Neural progenitor cell (in vitro differentiated cells): Measurements from ENCODE around the gene ACAD10. TPM values are rescaled to one million over a fixed set of nuclear protein-coding genes. Genes with fewer than 3 reads are reported as not detected.
A peak's percentile ranks its signal among the peaks of the same experiment; 100 is the strongest.

Source experiments
- DNase-seq: peaks from one replicate; pipeline ENCODE4 v3.0.0-alpha.2; 2016; ENCODE audit warnings: low spot score
- H2AFZ ChIP-seq: fragments of 200-600 bp; sonication (generic); replicated peaks from 2 replicates; pipeline ENCODE4 v1.6.1; 2016; ENCODE audit warnings: antibody characterized with exemption
- H3F3A ChIP-seq: fragments of 200-600 bp; sonication (generic); 2 replicates; pipeline ENCODE4 v1.6.1; 2016; ENCODE audit warnings: antibody characterized with exemption, low read depth
- H3K27ac ChIP-seq: fragments of 200-600 bp; sonication (generic); 2 replicates; pipeline ENCODE4 v1.5.1; 2016; ENCODE audit warnings: mild to moderate bottlenecking
- H3K27me3 ChIP-seq: fragments of 200-600 bp; sonication (generic); 2 replicates; pipeline ENCODE4 v1.6.1; 2016; ENCODE audit warnings: mild to moderate bottlenecking, moderate library complexity
- H3K36me3 ChIP-seq: fragments of 200-600 bp; sonication (generic); 2 replicates; pipeline ENCODE4 v1.5.1; 2016
- H3K4me1 ChIP-seq: fragments of 200-600 bp; sonication (generic); 2 replicates; pipeline ENCODE4 v1.6.1; 2016; ENCODE audit warnings: mixed run types
- H3K4me2 ChIP-seq: fragments of 200-600 bp; sonication (generic); 2 replicates; pipeline ENCODE4 v1.6.1; 2016
- H3K4me3 ChIP-seq: fragments of 200-600 bp; sonication (generic); 2 replicates; pipeline ENCODE4 v1.5.1; 2016
- H3K79me2 ChIP-seq: fragments of 200-600 bp; sonication (generic); 2 replicates; pipeline ENCODE4 v1.6.1; 2016; ENCODE audit warnings: low read depth
- H3K9ac ChIP-seq: fragments of 200-600 bp; sonication (generic); 2 replicates; pipeline ENCODE4 v1.6.1; 2016
- H3K9me3 ChIP-seq: fragments of 200-600 bp; sonication (generic); 2 replicates; pipeline ENCODE4 v1.5.1; 2016; ENCODE audit warnings: low read depth
- H4K20me1 ChIP-seq: fragments of 200-600 bp; sonication (generic); 2 replicates; pipeline ENCODE4 v1.6.1; 2016; ENCODE audit warnings: low read depth
- H3K27ac Mint-ChIP-seq: 3 replicates; pipeline ENCODE4 v1.8.0; 2021; ENCODE audit warnings: mixed read lengths
- H3K27me3 Mint-ChIP-seq: 2 replicates; pipeline ENCODE4 v1.8.0; 2022; ENCODE audit warnings: low read depth, mild to moderate bottlenecking, inconsistent platforms, moderate library complexity, mixed read lengths; ENCODE audit not compliant: insufficient read depth
- H3K36me3 Mint-ChIP-seq: 3 replicates; pipeline ENCODE4 v1.8.0; 2021; ENCODE audit warnings: mixed read lengths
- H3K4me1 Mint-ChIP-seq: 3 replicates; pipeline ENCODE4 v1.8.0; 2021; ENCODE audit warnings: mixed read lengths
- H3K4me3 Mint-ChIP-seq: 3 replicates; pipeline ENCODE4 v1.8.0; 2021; ENCODE audit warnings: mild to moderate bottlenecking, moderate library complexity, mixed read lengths
- H3K9me3 Mint-ChIP-seq: 3 replicates; pipeline ENCODE4 v1.8.0; 2020; ENCODE audit warnings: mixed read lengths
- EZH2 ChIP-seq: fragments of 200-600 bp; sonication (generic); IDR thresholded peaks from 2 replicates; pipeline ENCODE4 v1.6.1; 2017; ENCODE audit warnings: antibody characterized with exemption, mild to moderate bottlenecking, moderate library complexity
- EZH2phosphoT487 ChIP-seq: fragments of 200-600 bp; sonication (generic); IDR thresholded peaks from 2 replicates; pipeline ENCODE4 v1.6.1; 2017; ENCODE audit warnings: antibody characterized with exemption
- total RNA-seq: library from RNA; depleted of rRNA; stranded (reverse); fragments of >200 nt; gene quantifications from 2 replicates; pipeline ENCODE4 v1.2.3, GENCODE V29; 2015; ENCODE audit warnings: low replicate concordance
- TF ChIP-seq, protein P1 (sequence below): fragments of 200-600 bp; sonication (generic); IDR thresholded peaks from 2 replicates; pipeline ENCODE4 v1.5.1; 2017; ENCODE audit warnings: antibody characterized with exemption, mild to moderate bottlenecking

Gene ACAD10
- total RNA-seq, 1 donor from 2014 or later = 13.8 TPM

DNA sequence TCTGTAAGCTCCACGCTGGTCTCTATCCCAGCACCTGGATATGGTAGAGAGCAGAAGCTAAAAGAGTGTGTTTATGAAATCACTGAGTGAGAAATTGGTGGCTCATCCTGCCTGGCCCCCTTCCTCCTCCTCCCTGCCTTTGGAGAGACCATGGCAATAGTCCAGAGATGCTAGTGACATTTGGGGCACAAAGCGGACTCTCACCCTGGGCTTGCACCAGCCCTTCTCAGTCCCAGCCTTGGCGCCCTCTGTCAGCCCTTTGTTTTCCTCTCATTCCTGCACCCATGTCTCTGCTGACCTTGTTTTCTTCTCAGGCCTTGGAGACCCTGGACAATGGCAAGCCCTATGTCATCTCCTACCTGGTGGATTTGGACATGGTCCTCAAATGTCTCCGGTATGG is 99.1 kb downstream of the ACAD10 start:
- Histone ChIP-seq H3F3A (no peaks in the 10 kb centered on the region), H3K4me2 (no peak overlapping the region), H3K9ac (no peak overlapping the region), H3K4me1 (no peaks in the 10 kb centered on the region), H3K27me3 (no peaks in the 10 kb centered on the region), H3K9me3 (no peaks in the 10 kb centered on the region), H3K27ac (no peak overlapping the region), H3K4me3 (no peak overlapping the region), H3K36me3 (peaks cover 8% of the 10 kb centered on the region), H4K20me1 (no peaks in the 10 kb centered on the region), H3K79me2 (no peaks in the 10 kb centered on the region), H2AFZ (no peak overlapping the region)
- Mint-ChIP-seq H3K36me3 (peaks cover 37% of the 10 kb centered on the region), H3K9me3 (no peaks in the 10 kb centered on the region), H3K27ac (no peak overlapping the region), H3K27me3 (no peaks in the 10 kb centered on the region), H3K4me3 (no peak overlapping the region), H3K4me1 (no peaks in the 10 kb centered on the region)
- no peak for DNase-seq
- TF ChIP-seq EZH2 (no peak), EZH2phosphoT487 (no peak)
- TF ChIP-seq, protein P1, sequence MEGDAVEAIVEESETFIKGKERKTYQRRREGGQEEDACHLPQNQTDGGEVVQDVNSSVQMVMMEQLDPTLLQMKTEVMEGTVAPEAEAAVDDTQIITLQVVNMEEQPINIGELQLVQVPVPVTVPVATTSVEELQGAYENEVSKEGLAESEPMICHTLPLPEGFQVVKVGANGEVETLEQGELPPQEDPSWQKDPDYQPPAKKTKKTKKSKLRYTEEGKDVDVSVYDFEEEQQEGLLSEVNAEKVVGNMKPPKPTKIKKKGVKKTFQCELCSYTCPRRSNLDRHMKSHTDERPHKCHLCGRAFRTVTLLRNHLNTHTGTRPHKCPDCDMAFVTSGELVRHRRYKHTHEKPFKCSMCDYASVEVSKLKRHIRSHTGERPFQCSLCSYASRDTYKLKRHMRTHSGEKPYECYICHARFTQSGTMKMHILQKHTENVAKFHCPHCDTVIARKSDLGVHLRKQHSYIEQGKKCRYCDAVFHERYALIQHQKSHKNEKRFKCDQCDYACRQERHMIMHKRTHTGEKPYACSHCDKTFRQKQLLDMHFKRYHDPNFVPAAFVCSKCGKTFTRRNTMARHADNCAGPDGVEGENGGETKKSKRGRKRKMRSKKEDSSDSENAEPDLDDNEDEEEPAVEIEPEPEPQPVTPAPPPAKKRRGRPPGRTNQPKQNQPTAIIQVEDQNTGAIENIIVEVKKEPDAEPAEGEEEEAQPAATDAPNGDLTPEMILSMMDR = no peak

DNA sequence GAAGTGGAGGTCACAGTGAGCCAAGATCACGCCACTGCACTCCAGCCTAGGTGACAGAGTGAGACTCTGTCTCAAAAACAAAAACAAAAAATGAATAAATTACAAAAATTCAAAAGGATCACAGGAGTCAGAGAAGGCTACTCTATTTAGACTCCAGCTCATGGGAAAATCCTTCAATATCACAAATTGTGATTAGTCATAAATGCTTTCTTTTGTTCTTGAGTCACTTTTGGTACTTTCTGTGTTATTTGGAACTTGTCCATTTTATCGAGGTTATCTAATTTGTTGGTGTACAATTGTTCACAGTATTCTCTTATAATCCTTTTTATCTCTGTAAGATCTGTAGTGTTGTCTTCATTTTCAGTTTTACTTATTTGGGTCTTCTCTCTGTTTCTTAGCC is 99.8 kb downstream of the ACAD10 start:
- no peaks in the 10 kb centered on the region for H3K27me3 Mint-ChIP-seq
- H2AFZ ChIP-seq = no peak overlapping the region
- no peak overlapping the region for H3K27ac Mint-ChIP-seq
- no peak overlapping the region for H3K4me2 ChIP-seq
- H3K9me3 Mint-ChIP-seq = no peaks in the 10 kb centered on the region
- no peaks in the 10 kb centered on the region for H4K20me1 ChIP-seq
- no peaks in the 10 kb centered on the region for H3K9me3 ChIP-seq
- H3K4me3 ChIP-seq = no peak overlapping the region
- TF ChIP-seq, protein P1 = no peak
- TF ChIP-seq EZH2phosphoT487 (no peak), EZH2 (no peak)
- no peaks in the 10 kb centered on the region for H3F3A ChIP-seq
- DNase-seq = no peak
- no peaks in the 10 kb centered on the region for H3K79me2 ChIP-seq
- H3K4me1 Mint-ChIP-seq = no peaks in the 10 kb centered on the region
- no peak overlapping the region for H3K4me3 Mint-ChIP-seq
- H3K27me3 ChIP-seq = no peaks in the 10 kb centered on the region
- no peak overlapping the region for H3K9ac ChIP-seq
- H3K27ac ChIP-seq = no peak overlapping the region
- H3K36me3 Mint-ChIP-seq = peaks cover 32% of the 10 kb centered on the region
- H3K36me3 ChIP-seq = peaks cover 8% of the 10 kb centered on the region
- H3K4me1 ChIP-seq = no peaks in the 10 kb centered on the region

DNA sequence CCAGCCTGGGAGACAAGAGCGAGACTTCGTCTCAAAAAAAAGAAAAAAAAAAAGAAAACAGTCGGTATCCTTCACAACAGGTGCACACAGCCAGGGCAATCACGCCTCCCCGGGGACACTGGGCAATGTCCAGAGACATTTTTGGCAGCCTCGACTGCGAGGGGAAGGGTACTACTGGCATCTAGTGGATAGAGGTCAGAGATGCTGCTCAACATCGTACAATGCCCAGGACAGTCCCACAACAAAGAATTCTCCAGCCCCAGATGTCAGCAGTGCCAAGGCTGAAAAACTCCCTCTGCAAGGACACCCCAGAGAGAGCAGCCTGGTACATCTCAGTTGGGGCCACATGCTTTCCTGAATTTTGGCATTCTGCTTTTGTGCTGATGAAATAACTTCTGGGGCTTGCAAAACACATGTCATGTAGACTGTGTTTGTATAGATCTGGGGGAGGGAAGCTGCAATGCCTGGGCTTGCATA is 102.4 kb downstream of the ACAD10 start:
- no peaks in the 10 kb centered on the region for H3K79me2 ChIP-seq
- no peak overlapping the region for H3K27ac ChIP-seq
- peak; percentile 48 for DNase-seq
- no peaks in the 10 kb centered on the region for H3K4me1 ChIP-seq
- no peak overlapping the region for H3K4me3 Mint-ChIP-seq
- H3K9me3 ChIP-seq = no peaks in the 10 kb centered on the region
- peaks cover 2% of the 10 kb centered on the region for H3K27me3 Mint-ChIP-seq
- TF ChIP-seq EZH2phosphoT487 (no peak), EZH2 (no peak)
- TF ChIP-seq, protein P1 = peak; percentile 46
- H3K4me3 ChIP-seq = no peak overlapping the region
- H3K9me3 Mint-ChIP-seq = no peaks in the 10 kb centered on the region
- H3K9ac ChIP-seq = no peak overlapping the region
- no peak overlapping the region for H3K4me2 ChIP-seq
- no peak overlapping the region for H2AFZ ChIP-seq
- H3K27me3 ChIP-seq = no peaks in the 10 kb centered on the region
- no peaks in the 10 kb centered on the region for H3F3A ChIP-seq
- H3K4me1 Mint-ChIP-seq = no peaks in the 10 kb centered on the region
- peaks cover 22% of the 10 kb centered on the region for H3K36me3 Mint-ChIP-seq
- H3K36me3 ChIP-seq = peaks cover 8% of the 10 kb centered on the region
- no peak overlapping the region for H3K27ac Mint-ChIP-seq
- H4K20me1 ChIP-seq = no peaks in the 10 kb centered on the region
